T-cell (primary cell): Measurements from ENCODE around the gene USP5. TPM values are rescaled to one million over a fixed set of nuclear protein-coding genes. Genes with fewer than 3 reads are reported as not detected.

Source experiments
- ATAC-seq, 4 experiments: fragments of 200-7000 bp in 3 of 4; fragments of 150-1000 bp in 1 of 4; cut with Tn5 transposase; replicated peaks in 1 of 4; 1 replicate in 3 of 4; 2 replicates in 1 of 4; pipeline ENCODE4 v1.10.0; 2021; ENCODE audit warnings: moderate library complexity in 3 of 4, mild to moderate bottlenecking in 2 of 4, moderate number of reproducible peaks in 1 of 4
- CTCF ChIA-PET, 2 donors: fragments of 300-600 bp; sonication (Branson Sonifier 250); formaldehyde crosslinking; loops; one replicate each; lab custom pipeline; 2022; ENCODE audit warnings: antibody characterized with exemption in 2 of 2; lab: Charles Lee
- POLR2A ChIA-PET, 2 donors: fragments of 300-600 bp; sonication (Branson Sonifier 250); formaldehyde crosslinking; loops; one replicate each; lab custom pipeline; 2022; ENCODE audit warnings: antibody characterized with exemption in 2 of 2; lab: Charles Lee
- DNase-seq, 35 experiments: peaks; one replicate each; pipeline versions ENCODE4 v3.0.0 to v3.0.0-alpha.2; 2013 to 2023
- H3K27ac ChIP-seq: one replicate; pipeline ENCODE4 v1.5.1; 2013; ENCODE audit warnings: low read length
- H3K27me3 ChIP-seq, 2 experiments: replicated peaks in 1 of 2; 1 replicate in 1 of 2; 2 replicates in 1 of 2; pipeline versions ENCODE4 v1.6.1 to v1.7.0; 2013; ENCODE audit warnings: low read length in 1 of 2, mixed read lengths in 1 of 2; ENCODE audit not compliant: control insufficient read depth in 2 of 2, insufficient read depth in 2 of 2; ENCODE audit errors: extremely low read depth in 1 of 2
- H3K36me3 ChIP-seq, 2 donors: 1 replicate in 1 of 2; 2 replicates in 1 of 2; pipeline versions ENCODE4 v1.6.1 to v1.7.0; 2013; ENCODE audit warnings: low read length in 1 of 2; ENCODE audit not compliant: control insufficient read depth in 2 of 2, insufficient read depth in 1 of 2; ENCODE audit errors: extremely low read depth in 1 of 2
- H3K4me1 ChIP-seq, 2 experiments: 1 replicate in 1 of 2; 2 replicates in 1 of 2; pipeline versions ENCODE4 v1.6.1 to v1.7.0; 2013; ENCODE audit warnings: low read length in 2 of 2, mixed read lengths in 1 of 2; ENCODE audit not compliant: insufficient read depth in 2 of 2, control insufficient read depth in 1 of 2; ENCODE audit errors: extremely low read depth in 1 of 2
- H3K4me3 ChIP-seq, 2 donors: 1 replicate in 1 of 2; 2 replicates in 1 of 2; pipeline versions ENCODE4 v1.5.1 to v1.7.0; 2013; ENCODE audit warnings: mild to moderate bottlenecking in 2 of 2, low read length in 1 of 2, moderate library complexity in 1 of 2; ENCODE audit not compliant: control insufficient read depth in 1 of 2; ENCODE audit errors: extremely low read depth in 1 of 2
- H3K9me3 ChIP-seq: 2 replicates; pipeline ENCODE4 v1.7.0; 2013
- H3K27ac Mint-ChIP-seq, 2 donors: one replicate each; pipeline ENCODE4 v1.8.0; 2020 to 2021; ENCODE audit warnings: mild to moderate bottlenecking in 2 of 2, mixed read lengths in 2 of 2
- H3K27me3 Mint-ChIP-seq, 2 donors: one replicate each; pipeline ENCODE4 v1.8.0; 2021 to 2022; ENCODE audit warnings: mixed read lengths in 2 of 2
- H3K36me3 Mint-ChIP-seq: one replicate; pipeline ENCODE4 v1.8.0; 2021; ENCODE audit warnings: mixed read lengths
- H3K4me1 Mint-ChIP-seq, 3 donors: one replicate each; pipeline ENCODE4 v1.8.0; 2020 to 2022; ENCODE audit warnings: mixed read lengths in 3 of 3, mild to moderate bottlenecking in 1 of 3
- H3K4me3 Mint-ChIP-seq, 3 donors: one replicate each; pipeline ENCODE4 v1.8.0; 2020 to 2022; ENCODE audit warnings: mild to moderate bottlenecking in 3 of 3, mixed read lengths in 3 of 3, moderate library complexity in 3 of 3
- H3K9me3 Mint-ChIP-seq, 3 donors: one replicate each; pipeline ENCODE4 v1.8.0; 2020 to 2022; ENCODE audit warnings: mixed read lengths in 3 of 3
- WGBS: methylation state at CpG from one replicate; pipeline ENCODE4 v1.1.5; 2013; ENCODE audit warnings: missing lambda C conversion rate; ENCODE audit not compliant: insufficient coverage; 5-methylcytosine and 5-hydroxymethylcytosine counted together
- total RNA-seq, 35 experiments: library from RNA in 6 of 35; stranded (reverse) in 6 of 35; fragments of 120-200 nt in 1 of 35; gene quantifications; one replicate each; pipeline versions ENCODE4 v1.2.1 to v1.2.4 and lab custom pipeline; 2013 to 2026

USP5 gene
- total RNA-seq, 5 donors from 2014 or later (not counting 1 experiment from before 2014, with no cell fraction given), result 64.2 to 95.8 (median 85.8) TPM

- Mint-ChIP-seq H3K36me3 (no peaks in the 10 kb centered on the region), H3K9me3 (no peaks in the 10 kb centered on the region), H3K4me1 (peaks cover 16 to 30% (median 22%) of the 10 kb centered on the region in 3 donors), H3K27me3 (peaks cover 8 to 35% of the 10 kb centered on the region in 2 donors), H3K27ac (no peak overlapping the region), H3K4me3 (no peak overlapping the region)
- CTCF ChIA-PET, result interaction anchor here (0.5 to 6.1 kb wide), 3 partner anchors 77 to 252 kb away, joined by 3 to 34 read pairs (median 13); partner anchors contain the start of gene MLF2 (in 1 of the 2)
- 93% methylated on average over 11 of the region's 12 CpGs for WGBS
- POLR2A ChIA-PET, result no interaction called here
- Histone ChIP-seq H3K4me1 (peaks cover 0 to 31% of the 10 kb centered on the region in 2 experiments), H3K27ac (no peak overlapping the region), H3K9me3 (no peaks in the 10 kb centered on the region), H3K4me3 (no peak overlapping the region), H3K36me3 (no peaks in the 10 kb centered on the region), H3K27me3 (peaks cover 0 to 47% of the 10 kb centered on the region in 2 experiments)
- ATAC-seq (no peak), DNase-seq (no peak)
These were observed 20.4 kb upstream of the USP5 start for GRCh38 chr12:6831450-6831995.

GRCh38 chr12:6832125-6832524 is 19.8 kb upstream of the USP5 start:
- Histone ChIP-seq H3K36me3 (no peaks in the 10 kb centered on the region), H3K4me1 (peaks cover 0 to 29% of the 10 kb centered on the region in 2 experiments), H3K9me3 (no peaks in the 10 kb centered on the region), H3K27me3 (peaks cover 0 to 41% of the 10 kb centered on the region in 2 experiments), H3K27ac (no peak overlapping the region), H3K4me3 (no peak overlapping the region)
- H3K9me3 Mint-ChIP-seq, result no peaks in the 10 kb centered on the region
- WGBS, result 69% methylated on average over 2 of the region's 4 CpGs
- H3K27ac Mint-ChIP-seq, result no peak overlapping the region
- H3K4me1 Mint-ChIP-seq, result peaks cover 16 to 28% (median 21%) of the 10 kb centered on the region in 3 donors
- peaks cover 8 to 29% of the 10 kb centered on the region in 2 donors for H3K27me3 Mint-ChIP-seq
- no peak for DNase-seq
- POLR2A ChIA-PET, result no interaction called here
- CTCF ChIA-PET, result interaction anchor here (0.5 to 6.1 kb wide), 3 partner anchors 78 to 253 kb away, joined by 3 to 34 read pairs (median 13); partner anchors contain the start of gene MLF2 (in 1 of the 2)
- no peak overlapping the region for H3K4me3 Mint-ChIP-seq
- no peak for ATAC-seq
- H3K36me3 Mint-ChIP-seq, result no peaks in the 10 kb centered on the region

GRCh38 chr12:6833189-6833890 is 18.6 kb upstream of the USP5 start:
- CTCF ChIA-PET, result interaction anchor here (0.6 to 6.1 kb wide), 5 partner anchors 18 to 238 kb away, joined by 3 to 34 read pairs (median 4); partner anchors contain the start of genes MLF2 (in 2 of the 2) and USP5 (in 1 of the 2)
- peak overlapping the region in 1 of 2 donors; percentile 16 for H3K27ac Mint-ChIP-seq
- peaks cover 9 to 16% (median 14%) of the 10 kb centered on the region in 3 donors for H3K4me1 Mint-ChIP-seq
- H3K9me3 ChIP-seq, result no peaks in the 10 kb centered on the region
- H3K27me3 ChIP-seq, result peaks cover 0 to 30% of the 10 kb centered on the region in 2 experiments
- no peaks in the 10 kb centered on the region for H3K9me3 Mint-ChIP-seq
- H3K4me3 Mint-ChIP-seq, result no peak overlapping the region
- no peak for DNase-seq
- no peak for ATAC-seq
- peaks cover 0 to 22% of the 10 kb centered on the region in 2 donors for H3K27me3 Mint-ChIP-seq
- no peaks in the 10 kb centered on the region for H3K36me3 ChIP-seq
- no peak overlapping the region for H3K27ac ChIP-seq
- no peak overlapping the region for H3K4me3 ChIP-seq
- H3K4me1 ChIP-seq, result peaks cover 0 to 17% of the 10 kb centered on the region in 2 experiments
- H3K36me3 Mint-ChIP-seq, result no peaks in the 10 kb centered on the region
- 75% methylated on average over 4 of the region's 6 CpGs for WGBS
- POLR2A ChIA-PET, result interaction anchor here in 1 of 2 donors (0.5 kb wide), 1 partner anchor 10 kb away, joined by 3 read pairs; no protein-coding TSS in a partner anchor

- H3K27me3 Mint-ChIP-seq, result peaks cover 0 to 17% of the 10 kb centered on the region in 2 donors
- no peak for ATAC-seq
- no CpG with 5 or more reads among the region's 1 CpG for WGBS
- no peak overlapping the region for H3K27ac Mint-ChIP-seq
- CTCF ChIA-PET, result interaction anchor here (0.6 to 6.1 kb wide), 10 partner anchors 9 to 145 kb away, joined by 3 to 34 read pairs (median 4); partner anchors contain the start of genes MLF2 (in 2 of the 2), CDCA3 (in 1 of the 2), TPI1 (in 1 of the 2) and USP5 (in 1 of the 2)
- H3K36me3 ChIP-seq, result no peaks in the 10 kb centered on the region
- no peak for DNase-seq
- peaks cover 0 to 24% of the 10 kb centered on the region in 2 experiments for H3K27me3 ChIP-seq
- H3K4me1 ChIP-seq, result peaks cover 0 to 11% of the 10 kb centered on the region in 2 experiments
- H3K4me3 ChIP-seq, result no peak overlapping the region
- H3K9me3 Mint-ChIP-seq, result no peaks in the 10 kb centered on the region
- H3K27ac ChIP-seq, result no peak overlapping the region
- POLR2A ChIA-PET, result no interaction called here
- H3K4me3 Mint-ChIP-seq, result no peak overlapping the region
- peaks cover 7 to 11% (median 9%) of the 10 kb centered on the region in 3 donors for H3K4me1 Mint-ChIP-seq
- H3K36me3 Mint-ChIP-seq, result no peaks in the 10 kb centered on the region
- no peaks in the 10 kb centered on the region for H3K9me3 ChIP-seq
These were observed 17.7 kb upstream of the USP5 start for GRCh38 chr12:6834254-6834653.

GRCh38 chr12:6834873-6835272 is 17.1 kb upstream of the USP5 start:
- ATAC-seq (no peak), DNase-seq (no peak)
- Mint-ChIP-seq H3K27ac (no peak overlapping the region), H3K4me1 (peaks cover 2 to 7% (median 6%) of the 10 kb centered on the region in 3 donors), H3K4me3 (no peak overlapping the region), H3K27me3 (peaks cover 0 to 14% of the 10 kb centered on the region in 2 donors), H3K36me3 (no peaks in the 10 kb centered on the region), H3K9me3 (no peaks in the 10 kb centered on the region)
- no peak overlapping the region for H3K27ac ChIP-seq
- H3K4me3 ChIP-seq, result no peak overlapping the region
- CTCF ChIA-PET, result interaction anchor here (0.6 to 6.1 kb wide), 8 partner anchors 10 to 241 kb away, joined by 3 to 34 read pairs (median 5); partner anchors contain the start of genes MLF2 (in 2 of the 2), CDCA3 (in 1 of the 2), USP5 (in 1 of the 2) and ZNF384 (in 1 of the 2)
- H3K27me3 ChIP-seq, result peaks cover 0 to 18% of the 10 kb centered on the region in 2 experiments
- H3K4me1 ChIP-seq, result peaks cover 0 to 6% of the 10 kb centered on the region in 2 experiments
- WGBS, result 67% methylated on average over 3 of the region's 5 CpGs
- POLR2A ChIA-PET, result no interaction called here
- H3K36me3 ChIP-seq, result no peaks in the 10 kb centered on the region
- H3K9me3 ChIP-seq, result no peaks in the 10 kb centered on the region

GRCh38 chr12:6836851-6837250 is 15.1 kb upstream of the USP5 start:
- no peaks in the 10 kb centered on the region for H3K36me3 Mint-ChIP-seq
- H3K9me3 ChIP-seq, result no peaks in the 10 kb centered on the region
- H3K27ac Mint-ChIP-seq, result no peak overlapping the region
- ChIA-PET CTCF (interaction anchor here in 1 of 2 donors (0.9 to 6.1 kb wide), 2 partner anchors 12 to 83 kb away, joined by 3 to 34 read pairs; partner anchors contain the start of gene MLF2), POLR2A (interaction anchor here in 1 of 2 donors (0.5 kb wide), 1 partner anchor 267 kb away, joined by 6 read pairs; no protein-coding TSS in a partner anchor)
- DNase-seq, result no peak
- H3K4me3 Mint-ChIP-seq, result no peak overlapping the region
- H3K27me3 Mint-ChIP-seq, result no peaks in the 10 kb centered on the region
- peaks cover 2 to 7% (median 4%) of the 10 kb centered on the region in 3 donors for H3K4me1 Mint-ChIP-seq
- H3K4me3 ChIP-seq, result no peak overlapping the region
- ATAC-seq, result no peak
- peaks cover 0 to 4% of the 10 kb centered on the region in 2 experiments for H3K27me3 ChIP-seq
- no peaks in the 10 kb centered on the region for H3K9me3 Mint-ChIP-seq
- H3K27ac ChIP-seq, result no peak overlapping the region
- H3K4me1 ChIP-seq, result peaks cover 0 to 6% of the 10 kb centered on the region in 2 experiments
- H3K36me3 ChIP-seq, result no peaks in the 10 kb centered on the region
- WGBS, result 84% methylated on average over 12 of the region's 16 CpGs
